ENCODE measurements around the gene TMEM86A. TPM values are rescaled to one million over a fixed set of nuclear protein-coding genes. Genes with fewer than 3 reads are reported as not detected.
A peak's percentile ranks its signal among the peaks of the same experiment; 100 is the strongest.

Gene TMEM86A
- total RNA-seq, 1 experiment from 2014 or later: 0.09 TPM

DNA sequence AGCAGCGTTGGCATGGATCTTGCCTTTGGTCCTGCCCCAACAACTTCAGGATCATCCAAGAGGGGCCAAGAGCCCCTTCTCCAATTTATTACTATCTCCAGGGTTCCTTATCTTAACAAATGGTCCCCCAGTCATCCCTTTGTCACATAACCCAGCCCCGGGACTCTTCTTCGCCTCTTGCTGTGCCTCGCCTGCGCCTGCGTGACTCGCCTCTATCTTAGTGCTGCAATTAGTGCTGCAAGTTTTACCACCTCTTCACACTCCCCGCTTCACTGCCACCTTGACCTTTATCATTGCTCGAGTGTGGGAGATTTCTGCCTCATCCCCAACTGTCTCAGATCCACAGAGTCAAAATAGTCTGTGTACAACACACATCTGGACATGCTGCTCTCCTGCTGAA is 31.4 kb downstream of the TMEM86A start:
- intact Hi-C loops (cut with micrococcal nuclease; ENCODE audit: unreplicated experiment): loop anchor here (5.0 to 10.0 kb wide), 2 partner anchors 485 to 613 kb away; partner anchors contain the start of gene SAA2
- POLR2A ChIA-PET (ENCODE audit: low non-redundant PET): no interaction called here
- Histone ChIP-seq H3K27ac (ENCODE audit: low read depth, low read length, poor library complexity, severe bottlenecking) (no peak overlapping the region), H3K4me3 (ENCODE audit: low read depth, low read length, poor library complexity, severe bottlenecking) (no peak overlapping the region), H3K27me3 (replicated peaks; ENCODE audit: insufficient read depth, low read depth, low read length, poor library complexity) (no peaks in the 10 kb centered on the region), H3K9me3 (ENCODE audit: low read depth, low read length, poor library complexity, severe bottlenecking) (no peaks in the 10 kb centered on the region), H3K4me1 (ENCODE audit: insufficient read depth, low read length, poor library complexity, severe bottlenecking) (no peaks in the 10 kb centered on the region), H3K36me3 (ENCODE audit: insufficient read depth, low read length, poor library complexity, severe bottlenecking) (no peaks in the 10 kb centered on the region)
- BruUV-seq (replicated peaks): no TSS peak
- TF ChIP-seq EZH2 (IDR thresholded peaks at IDR 0.05; ENCODE audit: borderline replicate concordance, low read depth, low read length, poor library complexity, severe bottlenecking): no peak
- TF ChIP-seq, protein P1, sequence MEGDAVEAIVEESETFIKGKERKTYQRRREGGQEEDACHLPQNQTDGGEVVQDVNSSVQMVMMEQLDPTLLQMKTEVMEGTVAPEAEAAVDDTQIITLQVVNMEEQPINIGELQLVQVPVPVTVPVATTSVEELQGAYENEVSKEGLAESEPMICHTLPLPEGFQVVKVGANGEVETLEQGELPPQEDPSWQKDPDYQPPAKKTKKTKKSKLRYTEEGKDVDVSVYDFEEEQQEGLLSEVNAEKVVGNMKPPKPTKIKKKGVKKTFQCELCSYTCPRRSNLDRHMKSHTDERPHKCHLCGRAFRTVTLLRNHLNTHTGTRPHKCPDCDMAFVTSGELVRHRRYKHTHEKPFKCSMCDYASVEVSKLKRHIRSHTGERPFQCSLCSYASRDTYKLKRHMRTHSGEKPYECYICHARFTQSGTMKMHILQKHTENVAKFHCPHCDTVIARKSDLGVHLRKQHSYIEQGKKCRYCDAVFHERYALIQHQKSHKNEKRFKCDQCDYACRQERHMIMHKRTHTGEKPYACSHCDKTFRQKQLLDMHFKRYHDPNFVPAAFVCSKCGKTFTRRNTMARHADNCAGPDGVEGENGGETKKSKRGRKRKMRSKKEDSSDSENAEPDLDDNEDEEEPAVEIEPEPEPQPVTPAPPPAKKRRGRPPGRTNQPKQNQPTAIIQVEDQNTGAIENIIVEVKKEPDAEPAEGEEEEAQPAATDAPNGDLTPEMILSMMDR (conservative IDR thresholded peaks at IDR 0.05; ENCODE audit: low read depth, low read length): no peak
- CTCF ChIA-PET: no interaction called here
- no peak for DNase-seq (ENCODE audit: low spot score)

DNA sequence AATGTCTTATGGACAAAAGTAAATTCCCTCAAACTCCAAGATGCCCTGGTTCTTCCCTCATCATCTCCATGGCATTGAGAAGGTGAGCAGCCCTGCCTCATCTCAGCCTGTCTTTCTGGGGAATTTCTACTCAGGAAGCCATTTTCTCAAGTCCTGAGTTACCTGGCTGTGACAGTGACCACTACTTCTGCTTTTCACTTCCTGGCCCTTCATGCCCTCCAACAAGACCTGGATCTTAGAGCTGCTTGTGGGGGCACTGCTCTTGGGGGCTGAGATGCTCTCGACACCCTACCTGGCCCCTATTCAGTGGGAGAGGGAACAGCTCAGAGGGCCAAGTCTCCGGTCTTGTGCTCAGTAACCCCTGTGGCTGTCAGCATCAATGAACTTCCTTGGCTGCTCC is 32.9 kb downstream of the TMEM86A start:
- Histone ChIP-seq H3K4me3 (ENCODE audit: low read depth, low read length, poor library complexity, severe bottlenecking) (no peak overlapping the region), H3K27me3 (replicated peaks; ENCODE audit: insufficient read depth, low read depth, low read length, poor library complexity) (no peaks in the 10 kb centered on the region), H3K36me3 (ENCODE audit: insufficient read depth, low read length, poor library complexity, severe bottlenecking) (no peaks in the 10 kb centered on the region), H3K27ac (ENCODE audit: low read depth, low read length, poor library complexity, severe bottlenecking) (no peak overlapping the region), H3K4me1 (ENCODE audit: insufficient read depth, low read length, poor library complexity, severe bottlenecking) (no peaks in the 10 kb centered on the region), H3K9me3 (ENCODE audit: low read depth, low read length, poor library complexity, severe bottlenecking) (no peaks in the 10 kb centered on the region)
- intact Hi-C loops (cut with micrococcal nuclease; ENCODE audit: unreplicated experiment): loop anchor here (5.0 to 10.0 kb wide), 2 partner anchors 487 to 614 kb away; partner anchors contain the start of gene SAA2
- no peak for DNase-seq (ENCODE audit: low spot score)
- no peak for TF ChIP-seq EZH2 (IDR thresholded peaks at IDR 0.05; ENCODE audit: borderline replicate concordance, low read depth, low read length, poor library complexity, severe bottlenecking)
- TF ChIP-seq, protein P1 (conservative IDR thresholded peaks at IDR 0.05; ENCODE audit: low read depth, low read length): no peak
- ChIA-PET CTCF (interaction anchor here (0.6 to 1.4 kb wide), 3 partner anchors 10 to 487 kb away, joined by 3 to 7 read pairs (median 7); no protein-coding TSS in a partner anchor), POLR2A (ENCODE audit: low non-redundant PET) (no interaction called here)
- BruUV-seq (replicated peaks): no TSS peak

DNA sequence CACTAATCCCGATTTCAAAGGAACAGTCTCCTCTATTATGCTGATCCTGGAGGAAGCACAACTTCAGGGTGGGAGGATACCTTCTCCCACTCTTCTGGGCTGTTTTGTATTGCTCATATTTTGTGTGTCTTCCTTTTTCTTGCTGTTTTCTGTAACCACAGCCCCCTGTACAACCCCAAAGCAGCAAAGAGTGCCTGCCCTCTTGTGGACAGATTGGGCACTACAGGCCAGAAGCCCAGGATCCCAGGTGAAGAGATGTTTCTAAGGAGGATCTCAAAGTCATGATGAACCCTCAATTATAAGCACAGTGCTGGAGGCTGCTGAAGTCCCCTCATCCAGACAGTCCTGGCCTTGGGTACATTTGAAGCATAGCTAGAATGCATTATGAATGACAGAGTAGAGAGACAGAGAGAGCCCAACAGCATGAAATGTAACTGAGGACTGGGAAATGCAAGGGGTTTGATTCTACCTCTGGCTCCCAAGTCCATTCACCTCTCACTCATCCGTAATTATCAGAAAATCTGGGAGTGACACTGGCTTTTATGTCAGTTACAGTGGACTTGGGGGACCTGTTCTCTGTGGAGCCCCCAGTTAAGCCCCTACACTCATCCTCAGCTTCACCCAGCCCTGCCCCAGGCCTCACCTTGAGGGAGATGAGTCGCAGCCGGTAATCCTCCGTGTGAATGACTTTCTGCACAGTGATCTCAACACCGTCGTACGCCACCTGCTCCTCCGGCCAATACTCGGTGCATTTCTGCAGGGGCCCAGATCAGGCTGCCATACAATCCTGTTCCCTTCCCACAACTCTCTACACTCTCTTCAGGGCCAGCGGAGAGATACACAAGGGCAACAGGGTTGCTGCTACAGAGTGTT is 33.6 kb downstream of the TMEM86A start:
- Histone ChIP-seq H3K4me3 (ENCODE audit: low read depth, low read length, poor library complexity, severe bottlenecking) (no peak overlapping the region), H3K27me3 (replicated peaks; ENCODE audit: insufficient read depth, low read depth, low read length, poor library complexity) (no peaks in the 10 kb centered on the region), H3K4me1 (ENCODE audit: insufficient read depth, low read length, poor library complexity, severe bottlenecking) (no peaks in the 10 kb centered on the region), H3K9me3 (ENCODE audit: low read depth, low read length, poor library complexity, severe bottlenecking) (no peaks in the 10 kb centered on the region), H3K27ac (ENCODE audit: low read depth, low read length, poor library complexity, severe bottlenecking) (no peak overlapping the region), H3K36me3 (ENCODE audit: insufficient read depth, low read length, poor library complexity, severe bottlenecking) (no peaks in the 10 kb centered on the region)
- POLR2A ChIA-PET (ENCODE audit: low non-redundant PET): no interaction called here
- BruUV-seq (replicated peaks): no TSS peak
- TF ChIP-seq, protein P1 (conservative IDR thresholded peaks at IDR 0.05; ENCODE audit: low read depth, low read length): peak; percentile 88
- no peak for TF ChIP-seq EZH2 (IDR thresholded peaks at IDR 0.05; ENCODE audit: borderline replicate concordance, low read depth, low read length, poor library complexity, severe bottlenecking)
- intact Hi-C loops (cut with micrococcal nuclease; ENCODE audit: unreplicated experiment): loop anchor here (5.0 to 10.0 kb wide), 2 partner anchors 487 to 615 kb away; partner anchors contain the start of gene SAA2
- CTCF ChIA-PET: interaction anchor here (1.4 kb wide), 1 partner anchor 10 kb away, joined by 7 read pairs; no protein-coding TSS in a partner anchor
- peak; percentile 52 for DNase-seq (ENCODE audit: low spot score)

Data from A673 (cell line).